H9 (cell line): ENCODE data around the gene PPP1R14B. TPM values are rescaled to one million over a fixed set of nuclear protein-coding genes. Genes with fewer than 3 reads are reported as not detected.
A peak's percentile ranks its signal among the peaks of the same experiment; 100 is the strongest.

Experiments
- DNase-seq: peaks from one replicate; pipeline ENCODE4 v3.0.0-alpha.2; 2017
- H2AFZ ChIP-seq: one replicate; pipeline ENCODE4 v1.6.1; 2013; ENCODE audit warnings: mild to moderate bottlenecking, low read length, control low read depth, moderate library complexity
- H2AK5ac ChIP-seq: 2 replicates; pipeline ENCODE4 v1.6.1; 2013; ENCODE audit warnings: low read length, control low read depth, mixed read lengths; ENCODE audit not compliant: insufficient read length
- H2BK120ac ChIP-seq: one replicate; pipeline ENCODE4 v1.6.1; 2013; ENCODE audit warnings: low read depth, mild to moderate bottlenecking, low read length, control low read depth, inconsistent platforms; ENCODE audit not compliant: poor library complexity, severe bottlenecking
- H2BK12ac ChIP-seq: 2 replicates; pipeline ENCODE4 v1.6.1; 2013; ENCODE audit warnings: low read length, control low read depth, mixed read lengths, low read depth; ENCODE audit not compliant: insufficient read length
- H2BK15ac ChIP-seq: 2 replicates; pipeline ENCODE4 v1.6.1; 2013; ENCODE audit warnings: low read depth, low read length, control low read depth
- H2BK20ac ChIP-seq: one replicate; pipeline ENCODE4 v1.6.1; 2013; ENCODE audit warnings: low read depth, mild to moderate bottlenecking, low read length, control low read depth, inconsistent platforms; ENCODE audit not compliant: poor library complexity, severe bottlenecking
- H2BK5ac ChIP-seq: 2 replicates; pipeline ENCODE4 v1.6.1; 2013; ENCODE audit warnings: low read length, control low read depth, mixed read lengths; ENCODE audit not compliant: insufficient read length
- H3K14ac ChIP-seq: 2 replicates; pipeline ENCODE4 v1.6.1; 2013; ENCODE audit warnings: low read length, control low read depth; ENCODE audit not compliant: insufficient read depth
- H3K18ac ChIP-seq: 2 replicates; pipeline ENCODE4 v1.6.1; 2013; ENCODE audit warnings: low read depth, mild to moderate bottlenecking, mixed read lengths, low read length, control low read depth; ENCODE audit not compliant: insufficient read length
- H3K23ac ChIP-seq: 2 replicates; pipeline ENCODE4 v1.6.1; 2013; ENCODE audit warnings: low read length, control low read depth, mixed read lengths, low read depth; ENCODE audit not compliant: insufficient read length
- H3K23me2 ChIP-seq: 2 replicates; pipeline ENCODE4 v1.6.1; 2013; ENCODE audit warnings: low read depth, mild to moderate bottlenecking, mixed read lengths, low read length, control low read depth; ENCODE audit not compliant: insufficient read length, poor library complexity, severe bottlenecking
- H3K27ac ChIP-seq: 2 replicates; pipeline ENCODE4 v1.5.1; 2013; ENCODE audit warnings: low read length, control low read depth, mixed read lengths, low read depth; ENCODE audit not compliant: insufficient read length
- H3K27me3 ChIP-seq: 2 replicates; pipeline ENCODE4 v1.6.1; 2013; ENCODE audit warnings: low read length, control low read depth, inconsistent platforms; ENCODE audit not compliant: insufficient read depth
- H3K4ac ChIP-seq: 2 replicates; pipeline ENCODE4 v1.6.1; 2013; ENCODE audit warnings: low read depth, mild to moderate bottlenecking, control low read depth, inconsistent platforms, low read length, moderate library complexity
- H3K4me1 ChIP-seq: 2 replicates; pipeline ENCODE4 v1.6.1; 2013; ENCODE audit warnings: low read length, control low read depth, inconsistent platforms; ENCODE audit not compliant: insufficient read depth
- H3K4me2 ChIP-seq: 2 replicates; pipeline ENCODE4 v1.6.1; 2013; ENCODE audit warnings: low read length, control low read depth, mixed read lengths; ENCODE audit not compliant: insufficient read length, insufficient read depth
- H3K56ac ChIP-seq: 2 replicates; pipeline ENCODE4 v1.6.1; 2013; ENCODE audit warnings: low read depth, mild to moderate bottlenecking, mixed read lengths, low read length, control low read depth; ENCODE audit not compliant: insufficient read length
- H3K79me1 ChIP-seq: 2 replicates; pipeline ENCODE4 v1.6.1; 2013; ENCODE audit warnings: low read depth, mild to moderate bottlenecking, moderate library complexity, low read length, control low read depth, inconsistent platforms; ENCODE audit not compliant: insufficient read depth, poor library complexity, severe bottlenecking
- H3K79me2 ChIP-seq: 2 replicates; pipeline ENCODE4 v1.6.1; 2013; ENCODE audit warnings: low read length, control low read depth, inconsistent platforms; ENCODE audit not compliant: insufficient read depth
- H3K9ac ChIP-seq: 2 replicates; pipeline ENCODE4 v1.6.1; 2013; ENCODE audit warnings: low read length, control low read depth, mixed read lengths; ENCODE audit not compliant: insufficient read length; ENCODE audit errors: extremely low read depth
- H3K9me3 ChIP-seq: one replicate; pipeline ENCODE4 v1.6.1; 2013; ENCODE audit warnings: low read depth, low read length, inconsistent platforms; ENCODE audit not compliant: control insufficient read depth
- H3T11ph ChIP-seq: one replicate; pipeline ENCODE4 v1.6.1; 2013; ENCODE audit warnings: mild to moderate bottlenecking, low read length, control low read depth, inconsistent platforms
- H4K20me1 ChIP-seq: one replicate; pipeline ENCODE4 v1.6.1; 2013; ENCODE audit not compliant: control insufficient read depth, insufficient read length, insufficient read depth
- H4K5ac ChIP-seq: 2 replicates; pipeline ENCODE4 v1.6.1; 2013; ENCODE audit warnings: low read depth, mild to moderate bottlenecking, mixed read lengths, low read length, control low read depth; ENCODE audit not compliant: insufficient read length
- H4K8ac ChIP-seq: replicated peaks from 2 replicates; pipeline ENCODE4 v1.6.1; 2013; ENCODE audit warnings: low read length, control low read depth, mixed read lengths, low read depth; ENCODE audit not compliant: insufficient read length
- H4K91ac ChIP-seq: 2 replicates; pipeline ENCODE4 v1.6.1; 2013; ENCODE audit warnings: low read depth, mild to moderate bottlenecking, moderate library complexity, mixed read lengths, low read length, control low read depth; ENCODE audit not compliant: insufficient read length
- H3K27ac Mint-ChIP-seq, 3 experiments: 2 replicates in 2 of 3; 3 replicates in 1 of 3; pipeline ENCODE4 v1.8.0; 2020 to 2021; ENCODE audit warnings: mixed read lengths in 3 of 3, mild to moderate bottlenecking in 1 of 3, moderate library complexity in 1 of 3
- H3K27me3 Mint-ChIP-seq: 2 replicates; pipeline ENCODE4 v1.8.0; 2021; ENCODE audit warnings: low read depth, mild to moderate bottlenecking, moderate library complexity, mixed read lengths
- H3K36me3 Mint-ChIP-seq, 3 experiments: 2 replicates in 2 of 3; 3 replicates in 1 of 3; pipeline ENCODE4 v1.8.0; 2020 to 2021; ENCODE audit warnings: low read depth in 3 of 3, mixed read lengths in 3 of 3; ENCODE audit not compliant: insufficient read depth in 1 of 3
- H3K4me1 Mint-ChIP-seq, 2 experiments: 2 replicates each; pipeline ENCODE4 v1.8.0; 2020; ENCODE audit warnings: mixed read lengths in 2 of 2
- H3K4me3 Mint-ChIP-seq, 2 experiments: 2 replicates in 1 of 2; 3 replicates in 1 of 2; pipeline ENCODE4 v1.8.0; 2020 to 2021; ENCODE audit warnings: mild to moderate bottlenecking in 2 of 2, mixed read lengths in 2 of 2, moderate library complexity in 1 of 2
- H3K9me3 Mint-ChIP-seq, 2 experiments: 2 replicates in 1 of 2; 3 replicates in 1 of 2; pipeline ENCODE4 v1.8.0; 2020; ENCODE audit warnings: mild to moderate bottlenecking in 2 of 2, mixed read lengths in 2 of 2, moderate library complexity in 1 of 2
- WGBS: extraction: QIAGEN DNeasy Blood & Tissue Kit; methylation state at CpG from one replicate; pipeline ENCODE4 v1.1.7; 2013; ENCODE audit warnings: missing lambda C conversion rate, low lambda C conversion rate, mixed read lengths; ENCODE audit not compliant: insufficient read length; ENCODE audit errors: extremely low coverage; 5-methylcytosine and 5-hydroxymethylcytosine counted together
- total RNA-seq: library from RNA; stranded (reverse); gene quantifications from 2 replicates; pipeline ENCODE4 v1.2.1, GENCODE V29; 2021
- TF ChIP-seq, protein P1 (sequence below): fragments of 200-600 bp; sonication (generic); conservative IDR thresholded peaks from 3 replicates; pipeline ENCODE4 v1.8.0; 2021; ENCODE audit warnings: antibody characterized with exemption, mild to moderate bottlenecking

The PPP1R14B gene
- total RNA-seq, 1 experiment from 2014 or later: 358 TPM

DNA sequence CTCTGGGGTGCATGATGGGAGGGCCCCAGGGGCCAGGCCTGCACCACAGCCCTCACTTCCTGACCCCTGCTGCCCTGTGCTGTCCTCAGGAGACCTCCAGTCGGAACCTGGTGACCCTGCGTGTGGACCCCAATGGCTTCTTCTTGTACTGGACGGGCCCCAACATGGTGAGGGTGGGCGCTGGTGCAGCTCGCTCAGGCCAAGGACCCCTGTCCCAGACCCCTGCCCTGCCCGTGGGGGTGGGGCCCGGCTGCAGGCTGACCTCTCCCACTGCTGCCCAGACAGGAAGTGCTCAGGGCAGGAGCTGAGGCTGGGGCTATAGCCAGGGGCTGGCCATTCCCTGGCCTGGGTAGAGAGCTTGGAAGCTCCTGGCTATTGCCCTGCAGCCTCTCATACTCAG lies 7.6 kb upstream of the PPP1R14B start:
- no peak overlapping the region for H2AK5ac ChIP-seq
- no peak overlapping the region for H3K56ac ChIP-seq
- H4K20me1 ChIP-seq: no peaks in the 10 kb centered on the region
- H2BK12ac ChIP-seq: no peak overlapping the region
- no peak overlapping the region for H4K91ac ChIP-seq
- no peak overlapping the region for H3K23ac ChIP-seq
- Mint-ChIP-seq H3K27ac (no peak overlapping the region), H3K27me3 (no peaks in the 10 kb centered on the region), H3K4me3 (0 out of 5 replicates have a peak overlapping the region, but pooled peaks of 1 of the 2 experiments have one; percentile 98), H3K36me3 (peaks cover 28 to 51% (median 43%) of the 10 kb centered on the region in 3 experiments; a peak in 6 of 7 replicates), H3K4me1 (peaks cover 18 to 27% of the 10 kb centered on the region in 2 experiments), H3K9me3 (no peaks in the 10 kb centered on the region)
- no peak overlapping the region for H4K8ac ChIP-seq
- no peak for DNase-seq
- H2BK120ac ChIP-seq: no peak overlapping the region
- no peaks in the 10 kb centered on the region for H3K9me3 ChIP-seq
- WGBS: no CpG with 5 or more reads among the region's 7 CpGs
- H3K79me1 ChIP-seq: peaks cover 3% of the 10 kb centered on the region
- no peak overlapping the region for H2AFZ ChIP-seq
- H3T11ph ChIP-seq: no peak overlapping the region
- H4K5ac ChIP-seq: no peak overlapping the region
- H2BK5ac ChIP-seq: no peak overlapping the region
- no peak overlapping the region for H2BK20ac ChIP-seq
- no peak overlapping the region for H3K14ac ChIP-seq
- no peaks in the 10 kb centered on the region for H3K27me3 ChIP-seq
- H3K23me2 ChIP-seq: peaks cover 16% of the 10 kb centered on the region
- TF ChIP-seq, protein P1, sequence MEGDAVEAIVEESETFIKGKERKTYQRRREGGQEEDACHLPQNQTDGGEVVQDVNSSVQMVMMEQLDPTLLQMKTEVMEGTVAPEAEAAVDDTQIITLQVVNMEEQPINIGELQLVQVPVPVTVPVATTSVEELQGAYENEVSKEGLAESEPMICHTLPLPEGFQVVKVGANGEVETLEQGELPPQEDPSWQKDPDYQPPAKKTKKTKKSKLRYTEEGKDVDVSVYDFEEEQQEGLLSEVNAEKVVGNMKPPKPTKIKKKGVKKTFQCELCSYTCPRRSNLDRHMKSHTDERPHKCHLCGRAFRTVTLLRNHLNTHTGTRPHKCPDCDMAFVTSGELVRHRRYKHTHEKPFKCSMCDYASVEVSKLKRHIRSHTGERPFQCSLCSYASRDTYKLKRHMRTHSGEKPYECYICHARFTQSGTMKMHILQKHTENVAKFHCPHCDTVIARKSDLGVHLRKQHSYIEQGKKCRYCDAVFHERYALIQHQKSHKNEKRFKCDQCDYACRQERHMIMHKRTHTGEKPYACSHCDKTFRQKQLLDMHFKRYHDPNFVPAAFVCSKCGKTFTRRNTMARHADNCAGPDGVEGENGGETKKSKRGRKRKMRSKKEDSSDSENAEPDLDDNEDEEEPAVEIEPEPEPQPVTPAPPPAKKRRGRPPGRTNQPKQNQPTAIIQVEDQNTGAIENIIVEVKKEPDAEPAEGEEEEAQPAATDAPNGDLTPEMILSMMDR: no peak
- H3K18ac ChIP-seq: no peak overlapping the region
- no peak overlapping the region for H3K4ac ChIP-seq
- H3K79me2 ChIP-seq: no peaks in the 10 kb centered on the region; the same call in 1 of the 2 replicates
- peaks cover 4% of the 10 kb centered on the region; the same call in 1 of the 2 replicates for H3K4me1 ChIP-seq
- no peak overlapping the region for H2BK15ac ChIP-seq
- no peak overlapping the region for H3K9ac ChIP-seq
- no peak overlapping the region for H3K4me2 ChIP-seq
- no peak overlapping the region for H3K27ac ChIP-seq
